ENCODE data around the gene AGBL1. TPM values are rescaled to one million over a fixed set of nuclear protein-coding genes. Genes with fewer than 3 reads are reported as not detected.

AGBL1 gene
- total RNA-seq, 1 donor from 2014 or later = 4.8 TPM

DNA sequence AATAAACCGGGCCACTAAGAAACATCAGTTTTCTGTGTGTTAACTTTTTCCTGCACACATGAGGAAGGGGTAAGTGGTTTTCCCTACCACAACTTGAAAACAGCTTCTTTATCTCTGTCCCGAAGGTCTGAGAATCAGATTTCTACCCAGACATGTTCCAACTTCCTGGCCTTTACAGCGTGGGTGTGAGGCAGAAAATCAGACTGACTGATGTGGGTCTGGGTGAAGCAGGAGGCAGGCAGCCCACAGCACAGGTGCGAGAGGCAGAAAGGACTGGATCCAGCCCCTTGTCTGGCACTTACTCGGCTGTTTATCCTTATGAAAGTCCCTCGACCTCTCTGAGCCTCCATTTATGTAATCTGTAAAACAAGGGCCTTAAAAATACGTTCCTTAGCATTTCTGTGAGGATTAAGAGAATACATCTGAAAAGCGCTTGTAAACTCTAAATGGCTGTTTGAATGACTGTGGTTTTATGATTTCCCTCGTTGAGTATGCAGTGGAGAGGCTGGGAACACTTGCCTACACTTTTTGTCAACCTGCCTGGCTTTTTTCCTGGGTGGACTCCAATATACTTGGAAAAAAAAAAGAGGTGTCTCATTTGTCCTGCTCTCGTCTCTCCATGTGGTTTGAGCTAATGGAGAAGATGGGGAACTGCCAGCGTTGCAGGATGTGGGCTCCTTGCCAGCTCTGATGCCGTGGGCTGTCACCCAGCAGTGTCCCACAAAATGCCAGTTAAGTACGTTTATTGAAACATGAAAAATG lies 3.1 kb downstream of the AGBL1 start:
- no peak for DNase-seq (ENCODE audit: low spot score)

DNA sequence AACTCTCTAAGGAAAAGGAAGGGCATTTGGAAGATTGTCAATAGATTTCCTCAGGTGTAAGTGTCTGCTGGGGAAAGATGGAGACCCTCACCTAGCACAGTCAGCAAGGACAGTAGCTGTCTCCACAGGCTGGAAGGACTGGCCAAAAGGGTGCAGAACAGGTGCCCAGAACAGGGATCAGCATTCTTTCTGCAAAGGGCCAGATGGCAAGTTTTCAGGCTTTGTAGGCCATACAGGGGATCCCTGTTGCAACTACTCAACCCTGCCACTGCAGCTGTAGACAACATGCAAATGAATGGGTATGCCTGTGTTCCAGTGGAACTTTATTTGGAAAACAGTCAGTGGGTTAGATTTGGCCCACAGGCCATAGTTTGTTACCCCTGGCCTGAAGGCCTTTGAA lies 8.1 kb downstream of the AGBL1 start:
- DNase-seq (ENCODE audit: low spot score) = no peak

GRCh38 chr15:86089422-86089821 lies 9.8 kb downstream of the AGBL1 start:
- peak; percentile 24 for DNase-seq (ENCODE audit: low spot score)

DNA sequence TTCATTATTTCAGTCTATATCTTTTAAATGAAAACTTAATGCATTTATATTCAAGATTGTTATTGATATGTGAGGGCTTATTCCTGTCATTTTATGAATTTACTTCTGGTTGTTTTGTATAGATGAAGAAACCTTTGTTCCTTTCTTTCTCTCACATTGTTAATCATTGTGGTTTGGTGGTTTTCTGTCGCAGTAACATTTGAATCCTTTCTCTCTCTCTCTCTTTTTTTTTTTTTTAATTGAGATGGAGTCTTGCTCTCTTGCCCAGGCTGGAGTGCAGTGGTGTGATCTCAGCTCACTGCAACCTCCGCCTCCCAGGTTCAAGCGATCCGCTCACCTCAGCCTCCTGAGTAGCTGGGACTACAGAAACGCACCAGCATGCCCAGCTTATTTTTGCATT lies 22.1 kb downstream of the AGBL1 start:
- no peak for DNase-seq (ENCODE audit: low spot score)

DNA sequence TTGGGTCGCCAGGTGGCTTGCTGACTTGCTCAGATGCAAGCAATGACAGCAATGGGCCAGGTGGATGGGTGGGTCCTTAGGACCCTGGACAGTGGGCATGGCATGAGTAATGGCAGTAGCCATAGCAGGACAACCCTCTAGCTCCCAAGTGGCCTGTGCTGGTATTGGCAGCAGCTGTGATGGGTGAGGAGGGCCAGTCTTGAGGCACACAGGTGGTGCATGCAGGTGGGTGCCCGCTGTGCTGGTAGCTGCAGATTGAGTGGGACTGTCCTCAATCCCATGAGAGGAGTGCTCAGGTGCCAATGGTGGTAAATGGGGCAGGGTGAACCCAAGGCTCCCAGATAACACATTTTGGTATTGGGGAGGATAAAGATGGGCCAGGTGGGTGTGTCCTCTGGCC lies 24.2 kb downstream of the AGBL1 start:
- no peak for DNase-seq (ENCODE audit: low spot score)

- DNase-seq (ENCODE audit: low spot score) = no peak
Measured at GRCh38 chr15:86106306-86106705, 26.6 kb downstream of the AGBL1 start.

DNA sequence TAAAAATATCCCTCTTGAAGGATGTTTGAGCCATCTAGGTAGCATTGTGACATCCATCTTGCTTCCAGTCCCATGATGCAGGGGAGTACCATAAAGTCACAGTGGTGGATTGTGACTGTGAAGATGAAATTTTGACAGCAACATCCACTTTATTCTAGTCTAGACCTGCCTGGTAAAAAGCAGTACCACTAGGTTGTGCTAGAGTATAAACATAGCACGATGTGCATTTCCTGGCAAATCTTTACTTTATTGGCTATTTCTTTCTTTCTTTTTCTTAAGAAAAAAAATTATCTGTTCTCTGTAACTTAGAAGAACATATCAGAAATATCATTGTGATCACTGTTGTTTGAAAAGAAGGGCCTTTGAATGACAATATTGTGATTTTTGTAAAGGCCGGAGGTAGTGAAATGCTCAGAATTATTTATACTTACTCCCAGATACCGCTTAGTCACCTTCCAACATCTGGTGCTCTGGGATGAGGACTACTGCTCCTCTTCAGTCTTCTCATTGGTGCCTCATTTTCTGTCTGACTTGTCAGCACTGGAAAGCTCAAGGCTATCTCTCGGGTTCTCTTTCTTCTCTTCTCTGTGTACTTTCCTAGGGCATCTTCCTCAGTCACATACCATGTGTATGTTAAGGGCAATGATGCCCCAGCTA lies 35.6 kb downstream of the AGBL1 start:
- peak; percentile 59 for DNase-seq (ENCODE audit: low spot score)

DNA sequence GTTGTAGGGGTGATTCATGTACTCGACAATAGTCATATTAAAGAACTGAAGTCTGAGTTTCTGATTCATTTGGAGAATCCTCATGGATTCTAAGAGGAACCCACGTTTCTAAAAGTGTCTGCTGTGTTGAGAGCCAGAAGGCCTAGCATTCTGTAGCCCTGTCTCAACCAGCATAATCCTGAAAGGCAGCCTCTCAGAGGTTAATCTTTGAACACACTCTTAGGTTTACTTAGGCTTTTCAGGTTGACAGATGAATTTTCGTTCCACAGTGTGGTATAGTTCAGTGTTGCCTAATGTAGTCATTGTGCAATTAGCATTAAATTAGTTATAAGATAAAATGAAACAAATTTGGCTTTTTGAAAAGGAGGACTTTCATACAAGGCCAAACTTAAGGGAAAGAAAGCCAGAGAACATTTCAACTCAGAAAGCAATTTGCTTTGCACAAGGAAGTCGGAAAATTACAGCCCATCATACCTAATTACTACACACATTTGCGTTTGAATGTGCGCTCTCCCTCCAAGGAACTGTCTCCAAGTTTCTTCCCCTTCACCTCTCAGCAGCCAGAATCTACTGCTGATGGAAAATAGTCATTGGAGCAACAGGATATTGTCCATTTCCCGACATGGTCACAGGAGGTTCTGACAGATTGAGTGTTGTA lies 42.0 kb downstream of the AGBL1 start:
- peak; percentile 23 for DNase-seq (ENCODE audit: low spot score)

DNA sequence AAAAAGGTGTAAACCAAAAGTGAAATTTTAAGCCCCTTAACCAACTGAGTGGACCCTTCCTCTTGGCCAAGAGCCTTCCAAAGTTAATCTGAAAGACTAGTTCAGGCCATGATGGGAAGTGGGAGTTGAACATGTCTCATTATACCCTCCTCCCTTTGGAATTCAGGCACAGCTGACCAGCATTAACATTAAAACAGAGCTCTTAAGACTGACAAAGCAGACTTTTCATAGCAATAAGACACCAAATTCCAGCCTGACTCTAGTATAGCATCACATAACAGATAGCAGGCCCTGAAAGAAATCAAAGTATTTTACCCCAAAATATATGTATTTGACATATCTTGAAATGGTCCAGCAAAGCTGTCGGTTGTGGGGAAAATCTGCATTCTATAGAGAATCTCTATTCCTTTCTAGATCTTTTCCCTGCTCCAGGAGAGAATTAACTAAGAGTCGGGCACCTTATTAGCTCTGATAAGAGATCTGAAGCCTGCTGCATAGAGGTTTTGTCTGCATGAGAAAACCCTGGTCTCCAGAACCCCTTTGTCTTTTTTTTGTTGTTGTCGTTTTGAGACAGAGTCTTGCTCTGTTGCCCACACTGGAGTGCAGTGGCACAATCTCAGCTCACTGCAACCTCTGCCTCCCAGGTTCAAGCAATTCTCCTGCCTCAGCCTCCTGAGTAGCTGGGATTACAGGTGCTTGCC lies 43.2 kb downstream of the AGBL1 start:
- peak; percentile 64 for DNase-seq (ENCODE audit: low spot score)

- no peak for DNase-seq (ENCODE audit: low spot score)
Measured at GRCh38 chr15:86125775-86126174, 46.1 kb downstream of the AGBL1 start.

GRCh38 chr15:86127547-86127946 lies 47.9 kb downstream of the AGBL1 start:
- DNase-seq (ENCODE audit: low spot score) = no peak

- peak; percentile 73 for DNase-seq (ENCODE audit: low spot score)
Measured at GRCh38 chr15:86135041-86135440, 55.4 kb downstream of the AGBL1 start.

GRCh38 chr15:86136861-86137260 lies 57.2 kb downstream of the AGBL1 start:
- DNase-seq (ENCODE audit: low spot score) = no peak

DNA sequence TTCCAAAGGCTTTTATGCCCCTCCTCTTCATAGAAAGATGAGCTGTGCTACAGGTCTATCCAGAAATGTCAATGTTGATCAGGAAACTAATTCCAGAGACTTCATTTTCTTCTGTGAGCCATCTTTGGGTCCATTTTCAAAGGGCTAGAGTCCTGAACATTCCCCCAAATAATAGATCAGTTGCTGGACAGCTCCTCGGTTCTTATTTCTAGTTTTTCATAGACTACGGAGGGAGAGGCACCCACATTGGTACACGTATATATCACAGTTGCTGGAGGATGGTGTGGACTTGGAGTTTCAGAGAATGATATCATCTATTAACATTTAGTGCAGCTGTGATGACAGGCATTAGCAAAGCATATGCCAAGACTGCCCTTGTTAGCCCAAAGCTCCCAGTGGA lies 59.1 kb downstream of the AGBL1 start:
- no peak for DNase-seq (ENCODE audit: low spot score)

DNA sequence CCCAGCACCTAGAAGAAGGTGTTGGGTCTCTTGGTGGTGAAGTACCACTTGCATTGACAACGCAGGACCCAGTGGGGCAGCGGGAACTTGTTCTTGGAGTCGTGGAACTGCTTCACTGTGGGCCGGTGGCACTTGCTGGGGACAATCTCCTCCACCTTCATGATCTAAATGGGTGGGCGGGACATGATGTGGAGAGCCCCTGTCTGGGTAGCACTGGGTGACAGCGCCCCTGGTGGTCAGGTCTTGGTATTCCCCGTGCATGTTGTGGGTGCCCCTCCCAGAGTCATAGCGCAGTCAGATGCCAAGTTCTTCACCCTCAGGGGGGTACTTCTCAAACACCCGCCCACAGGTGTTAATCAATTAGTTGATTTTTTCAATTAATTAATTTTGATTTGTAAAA lies 60.2 kb downstream of the AGBL1 start:
- no peak for DNase-seq (ENCODE audit: low spot score)

DNA sequence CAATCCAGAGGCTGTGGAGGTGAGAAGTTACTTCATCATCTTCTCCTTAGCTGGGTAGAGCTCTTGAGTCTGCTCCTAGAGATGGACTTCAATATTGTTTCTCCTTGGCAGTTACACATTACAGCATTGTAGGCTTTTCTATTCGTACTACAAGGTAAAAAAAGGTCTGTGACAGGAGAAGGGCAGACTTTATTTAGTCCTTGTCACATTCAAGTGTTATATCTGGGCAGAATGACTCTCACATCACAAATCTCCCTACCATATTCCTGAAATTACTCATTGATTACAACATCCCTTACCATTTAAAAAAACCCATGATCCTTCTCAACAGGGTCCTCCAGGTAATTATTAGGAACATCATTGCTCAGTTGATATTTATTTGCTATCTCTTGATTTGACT lies 75.0 kb downstream of the AGBL1 start:
- DNase-seq (ENCODE audit: low spot score) = no peak

DNA sequence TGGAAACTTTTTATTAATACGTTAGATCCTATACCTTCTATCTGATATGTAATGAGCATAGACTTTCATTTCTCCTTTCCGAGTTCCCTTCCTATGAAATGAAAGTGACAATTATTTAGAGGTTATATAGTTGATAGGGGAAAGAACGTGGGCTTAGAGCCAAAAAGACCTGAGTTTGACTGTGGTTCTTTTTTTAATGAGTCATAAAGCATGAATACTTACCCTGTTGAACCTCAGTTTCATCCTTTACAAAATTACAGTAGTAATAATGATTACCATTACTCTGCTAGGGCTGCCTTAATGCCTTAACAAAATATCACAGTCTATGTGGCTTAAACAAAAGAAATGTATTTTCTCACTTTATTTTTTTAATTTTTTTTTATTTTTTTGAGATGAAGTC lies 75.9 kb downstream of the AGBL1 start:
- no peak for DNase-seq (ENCODE audit: low spot score)

DNA sequence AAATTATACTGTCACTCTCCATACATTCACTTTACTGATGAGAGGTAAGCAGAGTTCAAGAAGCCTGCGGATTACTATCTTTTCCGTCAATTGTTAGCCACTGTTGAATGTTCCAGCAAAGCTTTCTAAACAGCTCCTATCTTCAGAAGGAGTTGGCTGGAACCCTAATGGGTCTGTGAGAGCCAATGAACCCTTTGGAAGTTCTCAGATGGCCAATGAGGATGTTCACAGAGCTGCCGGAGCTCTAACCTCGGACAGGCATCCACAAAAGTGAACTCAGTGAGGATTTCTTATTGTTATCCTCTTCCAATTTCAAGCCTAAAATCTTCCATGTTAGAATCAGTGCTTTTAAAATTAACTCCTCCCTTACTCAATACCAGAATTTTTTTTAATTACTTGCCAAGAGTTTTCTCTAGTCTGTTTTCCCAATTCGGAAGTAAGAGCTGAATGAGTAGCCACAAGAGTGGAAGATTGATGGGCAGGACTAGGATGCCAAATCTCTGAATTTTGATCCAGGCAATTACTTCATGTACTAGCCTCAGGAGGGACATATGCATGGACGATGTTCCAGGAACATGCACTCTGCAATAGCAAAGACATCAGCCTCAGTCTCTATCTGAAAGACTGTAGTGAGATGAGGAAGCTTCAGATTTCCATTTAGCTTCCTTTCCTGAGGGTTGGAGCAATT lies 78.1 kb downstream of the AGBL1 start:
- no peak for DNase-seq (ENCODE audit: low spot score)

- peak; percentile 87 for DNase-seq (ENCODE audit: low spot score)
Measured at GRCh38 chr15:86159468-86159867, 79.8 kb downstream of the AGBL1 start.

- peak; percentile 92 for DNase-seq (ENCODE audit: low spot score)
Measured at GRCh38 chr15:86161250-86161649, 81.6 kb downstream of the AGBL1 start.

DNA sequence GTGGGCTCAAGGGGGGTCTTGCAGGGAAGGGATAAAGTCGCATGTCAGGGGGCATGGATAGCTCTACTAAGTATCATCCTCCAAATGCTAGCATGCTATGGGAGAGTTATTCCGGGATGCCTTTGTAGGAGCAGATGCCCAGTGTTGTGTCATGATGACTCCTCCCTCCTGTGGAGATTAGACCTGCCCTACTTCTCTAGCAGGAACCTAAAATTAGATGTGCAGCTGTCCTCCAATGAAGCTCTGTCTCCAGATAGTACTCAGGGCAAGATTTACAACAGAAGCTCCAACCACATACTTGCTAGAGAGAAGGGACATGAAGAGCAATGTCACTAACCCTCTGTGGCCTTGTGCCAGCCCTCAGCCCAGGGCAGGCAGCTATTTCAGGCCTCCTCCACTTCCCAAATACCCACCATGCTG lies 82.5 kb downstream of the AGBL1 start:
- peak; percentile 79 for DNase-seq (ENCODE audit: low spot score)

DNA sequence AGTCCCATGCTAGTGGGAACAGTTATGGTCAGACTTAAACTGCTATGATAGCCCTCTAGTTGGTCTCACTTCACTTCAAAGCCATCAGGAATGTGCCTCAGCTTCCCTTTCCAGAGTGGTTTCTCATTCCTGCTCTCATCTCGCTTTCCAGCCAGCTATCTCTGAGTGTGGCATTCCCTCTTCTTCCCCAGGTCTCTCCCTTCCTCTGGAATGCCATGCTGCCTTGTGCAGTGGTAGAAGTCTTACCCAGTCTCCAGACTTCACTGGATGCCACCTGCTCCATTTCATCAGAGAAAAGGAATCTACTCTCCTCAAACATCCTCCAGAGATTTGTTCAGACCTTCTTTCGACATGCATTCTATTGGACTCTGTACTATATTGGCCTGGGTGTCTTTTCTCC lies 83.0 kb downstream of the AGBL1 start:
- no peak for DNase-seq (ENCODE audit: low spot score)

Measured in umbilical cord (tissue), 2 donors.